Measurements from ENCODE around the gene KCNMB2.

KCNMB2 gene

GRCh38 chr3:178625053-178625600 lies 88.9 kb downstream of the KCNMB2 start:
- H3K4me3 ChIP-seq (ENCODE audit: low read depth, low read length): no peak overlapping the region
- TF ChIP-seq CTCF (IDR thresholded peaks at IDR 0.05; ENCODE audit: low read depth, low read length): no peak

GRCh38 chr3:178628037-178628436 lies 91.8 kb downstream of the KCNMB2 start:
- TF ChIP-seq CTCF (IDR thresholded peaks at IDR 0.05; ENCODE audit: low read depth, low read length): no peak
- H3K4me3 ChIP-seq (ENCODE audit: low read depth, low read length): no peak overlapping the region

GRCh38 chr3:178629430-178630178 lies 93.4 kb downstream of the KCNMB2 start:
- TF ChIP-seq CTCF (IDR thresholded peaks at IDR 0.05; ENCODE audit: low read depth, low read length): no peak
- H3K4me3 ChIP-seq (ENCODE audit: low read depth, low read length): no peak overlapping the region

- no peak overlapping the region for H3K4me3 ChIP-seq (ENCODE audit: low read depth, low read length)
- TF ChIP-seq CTCF (IDR thresholded peaks at IDR 0.05; ENCODE audit: low read depth, low read length): no peak
Observed at GRCh38 chr3:178631950-178632349, 95.7 kb downstream of the KCNMB2 start.

GRCh38 chr3:178634975-178635374 lies 98.7 kb downstream of the KCNMB2 start:
- no peak for TF ChIP-seq CTCF (IDR thresholded peaks at IDR 0.05; ENCODE audit: low read depth, low read length)
- no peak overlapping the region for H3K4me3 ChIP-seq (ENCODE audit: low read depth, low read length)

- H3K4me3 ChIP-seq (ENCODE audit: low read depth, low read length): no peak overlapping the region
- no peak for TF ChIP-seq CTCF (IDR thresholded peaks at IDR 0.05; ENCODE audit: low read depth, low read length)
Observed at GRCh38 chr3:178637802-178638201, 101.6 kb downstream of the KCNMB2 start.

GRCh38 chr3:178645503-178645902 lies 109.3 kb downstream of the KCNMB2 start:
- no peak for TF ChIP-seq CTCF (IDR thresholded peaks at IDR 0.05; ENCODE audit: low read depth, low read length)
- H3K4me3 ChIP-seq (ENCODE audit: low read depth, low read length): no peak overlapping the region
